Chondrocyte (in vitro differentiated cells): ENCODE measurements around the gene COL21A1. TPM values are rescaled to one million over a fixed set of nuclear protein-coding genes. Genes with fewer than 3 reads are reported as not detected.

Source experiments
- DNase-seq: peaks from one replicate; pipeline ENCODE4 v3.0.0; 2021; ENCODE audit warnings: mixed read lengths, low spot score
- H3K27ac Mint-ChIP-seq: one replicate; pipeline ENCODE4 v1.8.0; 2021; ENCODE audit warnings: mild to moderate bottlenecking, moderate library complexity, mixed read lengths; ENCODE audit not compliant: unreplicated experiment
- H3K27me3 Mint-ChIP-seq: 2 replicates; pipeline ENCODE4 v1.8.0; 2021; ENCODE audit warnings: low read depth, mixed read lengths
- H3K36me3 Mint-ChIP-seq: 2 replicates; pipeline ENCODE4 v1.8.0; 2021; ENCODE audit warnings: low read depth, mixed read lengths
- H3K4me1 Mint-ChIP-seq: 2 replicates; pipeline ENCODE4 v1.8.0; 2021; ENCODE audit warnings: low read depth, mild to moderate bottlenecking, mixed read lengths
- H3K4me3 Mint-ChIP-seq: one replicate; pipeline ENCODE4 v1.8.0; 2021; ENCODE audit warnings: mild to moderate bottlenecking, moderate library complexity, mixed read lengths; ENCODE audit not compliant: unreplicated experiment
- H3K9me3 Mint-ChIP-seq: 2 replicates; pipeline ENCODE4 v1.8.0; 2021; ENCODE audit warnings: low read depth, mixed read lengths
- total RNA-seq: library from RNA; stranded (reverse); gene quantifications from 3 replicates; pipeline ENCODE4 v1.2.1, GENCODE V29; 2021
- TF ChIP-seq, protein P1 (sequence below): fragments of 200-600 bp; sonication (generic); IDR thresholded peaks from 2 replicates; pipeline ENCODE4 v1.5.0; 2021; ENCODE audit warnings: antibody characterized with exemption, mild to moderate bottlenecking, moderate library complexity

The COL21A1 gene
- total RNA-seq, 1 donor from 2014 or later = 68.9 TPM

DNA sequence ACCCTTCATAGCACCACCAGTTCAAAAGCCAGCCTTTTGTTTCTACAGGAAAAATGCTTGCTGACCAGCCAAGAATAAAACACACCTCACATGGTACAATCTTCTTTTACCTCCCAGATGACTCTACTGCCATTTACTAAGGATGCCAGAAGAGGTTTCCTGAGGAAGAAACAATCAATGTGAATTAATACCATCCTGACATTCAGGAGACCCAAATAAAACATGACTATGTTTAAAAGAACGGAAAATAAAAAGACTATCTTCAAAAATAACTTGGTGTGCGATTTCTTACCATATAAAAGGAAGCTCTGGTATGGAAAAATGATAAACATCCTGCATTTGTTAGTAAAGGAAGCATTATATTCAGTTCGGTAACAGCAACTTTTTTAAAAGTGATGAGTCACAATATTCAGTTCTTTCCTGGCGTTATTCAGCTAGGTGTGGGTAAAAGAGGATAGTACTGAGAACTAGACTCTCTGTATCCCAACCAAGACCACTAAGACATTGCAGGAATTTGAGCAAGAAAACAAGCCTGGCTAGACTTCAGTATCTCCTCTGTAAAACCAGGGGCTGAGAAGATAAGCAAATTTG lies 16.3 kb downstream of the COL21A1 start:
- Mint-ChIP-seq H3K27me3 (no peaks in the 10 kb centered on the region), H3K36me3 (peaks cover 7% of the 10 kb centered on the region), H3K27ac (no peak overlapping the region), H3K4me3 (no peak overlapping the region), H3K9me3 (no peaks in the 10 kb centered on the region), H3K4me1 (peaks cover 50% of the 10 kb centered on the region)
- TF ChIP-seq, protein P1, sequence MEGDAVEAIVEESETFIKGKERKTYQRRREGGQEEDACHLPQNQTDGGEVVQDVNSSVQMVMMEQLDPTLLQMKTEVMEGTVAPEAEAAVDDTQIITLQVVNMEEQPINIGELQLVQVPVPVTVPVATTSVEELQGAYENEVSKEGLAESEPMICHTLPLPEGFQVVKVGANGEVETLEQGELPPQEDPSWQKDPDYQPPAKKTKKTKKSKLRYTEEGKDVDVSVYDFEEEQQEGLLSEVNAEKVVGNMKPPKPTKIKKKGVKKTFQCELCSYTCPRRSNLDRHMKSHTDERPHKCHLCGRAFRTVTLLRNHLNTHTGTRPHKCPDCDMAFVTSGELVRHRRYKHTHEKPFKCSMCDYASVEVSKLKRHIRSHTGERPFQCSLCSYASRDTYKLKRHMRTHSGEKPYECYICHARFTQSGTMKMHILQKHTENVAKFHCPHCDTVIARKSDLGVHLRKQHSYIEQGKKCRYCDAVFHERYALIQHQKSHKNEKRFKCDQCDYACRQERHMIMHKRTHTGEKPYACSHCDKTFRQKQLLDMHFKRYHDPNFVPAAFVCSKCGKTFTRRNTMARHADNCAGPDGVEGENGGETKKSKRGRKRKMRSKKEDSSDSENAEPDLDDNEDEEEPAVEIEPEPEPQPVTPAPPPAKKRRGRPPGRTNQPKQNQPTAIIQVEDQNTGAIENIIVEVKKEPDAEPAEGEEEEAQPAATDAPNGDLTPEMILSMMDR = no peak
- DNase-seq = no peak

DNA sequence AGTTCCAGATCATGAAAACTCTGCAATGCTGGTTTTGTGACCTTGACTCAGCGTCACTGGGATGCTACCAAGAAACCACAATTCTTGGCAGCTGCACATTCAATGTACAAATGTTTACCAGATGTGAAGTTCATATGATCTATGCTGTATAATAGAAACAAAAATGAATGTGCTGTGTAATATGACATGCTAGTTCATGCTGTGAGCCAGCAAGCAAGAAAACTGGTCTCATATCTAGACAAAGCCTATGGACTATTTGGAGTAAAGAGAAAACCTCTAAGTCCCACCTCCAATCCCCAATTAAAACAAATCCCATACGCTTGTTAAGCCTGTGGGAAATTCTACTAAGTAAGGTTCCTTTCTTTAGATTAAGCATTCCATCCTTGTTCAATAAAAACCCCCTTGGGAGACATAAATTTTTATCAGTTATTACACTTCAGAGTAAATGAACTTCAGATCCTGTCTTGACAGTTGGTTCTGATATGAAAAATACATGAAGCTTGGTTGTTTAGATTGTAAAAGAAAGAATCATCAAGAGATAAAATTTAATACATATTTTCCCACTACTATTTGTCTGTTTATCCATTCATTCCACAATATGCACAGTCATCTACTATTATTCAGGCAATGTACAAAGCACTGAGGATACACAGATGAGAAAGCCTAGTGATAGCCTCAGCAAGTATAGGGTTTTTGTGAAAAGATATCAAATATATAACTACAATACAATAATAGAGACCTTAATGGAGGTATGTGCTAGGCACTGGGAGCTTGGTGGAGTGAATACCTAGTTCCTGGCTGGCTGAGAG lies 20.1 kb downstream of the COL21A1 start:
- H3K36me3 Mint-ChIP-seq = peaks cover 8% of the 10 kb centered on the region
- TF ChIP-seq, protein P1 = no peak
- H3K27ac Mint-ChIP-seq = no peak overlapping the region
- H3K27me3 Mint-ChIP-seq = no peaks in the 10 kb centered on the region
- H3K4me3 Mint-ChIP-seq = no peak overlapping the region
- H3K4me1 Mint-ChIP-seq = peaks cover 39% of the 10 kb centered on the region
- DNase-seq = no peak
- H3K9me3 Mint-ChIP-seq = no peaks in the 10 kb centered on the region

DNA sequence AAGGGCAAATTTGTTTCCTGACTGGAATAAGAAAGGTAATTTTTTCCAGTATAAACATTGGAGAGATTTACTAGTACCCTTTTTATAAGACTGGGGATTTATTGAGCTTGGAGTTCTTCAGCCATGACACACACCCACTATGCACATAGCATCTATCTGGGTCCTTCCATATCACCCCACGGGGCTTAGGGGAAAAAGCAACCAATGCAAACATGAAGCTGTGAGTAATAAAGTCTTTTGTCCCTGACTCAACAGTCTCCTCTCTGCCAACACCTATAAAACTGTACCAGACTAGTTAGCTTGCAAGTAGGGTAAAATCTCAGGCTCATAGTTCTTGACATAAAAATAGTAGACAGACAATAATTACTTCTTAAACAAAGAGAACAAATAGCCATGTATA lies 23.4 kb downstream of the COL21A1 start:
- DNase-seq = no peak
- Mint-ChIP-seq H3K4me3 (no peak overlapping the region), H3K4me1 (peaks cover 25% of the 10 kb centered on the region), H3K36me3 (peaks cover 5% of the 10 kb centered on the region), H3K9me3 (no peaks in the 10 kb centered on the region), H3K27ac (peak overlapping the region; percentile 8), H3K27me3 (no peaks in the 10 kb centered on the region)
- TF ChIP-seq, protein P1 = no peak

DNA sequence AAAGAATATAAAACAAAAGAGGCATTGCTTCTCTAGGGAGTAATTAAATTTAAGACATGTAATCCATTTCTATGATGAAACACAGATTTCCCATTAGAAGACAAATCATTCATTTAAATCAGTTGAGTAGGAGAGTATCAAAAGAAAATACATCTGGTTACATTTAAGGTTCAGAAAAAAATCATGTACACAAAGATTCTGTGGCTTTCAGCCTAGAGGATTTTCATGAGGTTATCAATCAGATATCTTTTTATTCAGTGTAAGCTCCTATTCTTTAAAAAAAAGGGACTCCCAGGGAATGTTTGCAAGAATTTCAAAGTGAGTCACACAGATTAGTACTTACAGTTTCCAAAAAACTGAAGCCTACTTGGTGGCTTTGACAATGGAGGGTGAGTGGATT lies 24.9 kb downstream of the COL21A1 start:
- Mint-ChIP-seq H3K4me3 (no peak overlapping the region), H3K36me3 (peaks cover 3% of the 10 kb centered on the region), H3K27me3 (no peaks in the 10 kb centered on the region), H3K9me3 (no peaks in the 10 kb centered on the region), H3K4me1 (peaks cover 20% of the 10 kb centered on the region), H3K27ac (no peak overlapping the region)
- TF ChIP-seq, protein P1 = no peak
- no peak for DNase-seq

DNA sequence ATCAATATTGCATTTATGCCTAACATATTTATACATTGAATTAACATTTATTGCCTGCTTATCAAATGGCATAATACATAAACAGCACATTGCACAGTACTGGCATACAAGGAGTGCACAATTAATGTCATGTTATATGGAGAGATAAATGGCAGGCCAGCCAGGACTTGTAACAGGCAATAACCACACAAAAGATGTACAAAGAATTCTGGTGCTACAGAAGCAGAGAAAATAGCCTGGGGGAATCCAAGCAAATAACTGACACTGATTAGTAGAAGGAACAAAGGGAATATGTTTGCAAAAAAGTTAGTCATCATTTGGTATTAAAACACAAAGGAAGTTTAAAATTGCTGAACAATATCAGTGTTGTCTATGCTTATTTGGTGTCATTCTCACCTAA lies 27.3 kb downstream of the COL21A1 start:
- peaks cover 11% of the 10 kb centered on the region for H3K4me1 Mint-ChIP-seq
- H3K27me3 Mint-ChIP-seq = peaks cover 2% of the 10 kb centered on the region
- no peak overlapping the region for H3K4me3 Mint-ChIP-seq
- no peak for DNase-seq
- TF ChIP-seq, protein P1 = no peak
- no peaks in the 10 kb centered on the region for H3K9me3 Mint-ChIP-seq
- no peak overlapping the region for H3K27ac Mint-ChIP-seq
- peaks cover 3% of the 10 kb centered on the region for H3K36me3 Mint-ChIP-seq
